ENCODE results near the gene ANKS1B.

Gene ANKS1B

GRCh38 chr12:99959549-99960170 lies 25.1 kb downstream of the ANKS1B start:
- no peak for FAIRE-seq

- FAIRE-seq: no peak
These were observed 26.8 kb downstream of the ANKS1B start for GRCh38 chr12:99957866-99958466.

DNA sequence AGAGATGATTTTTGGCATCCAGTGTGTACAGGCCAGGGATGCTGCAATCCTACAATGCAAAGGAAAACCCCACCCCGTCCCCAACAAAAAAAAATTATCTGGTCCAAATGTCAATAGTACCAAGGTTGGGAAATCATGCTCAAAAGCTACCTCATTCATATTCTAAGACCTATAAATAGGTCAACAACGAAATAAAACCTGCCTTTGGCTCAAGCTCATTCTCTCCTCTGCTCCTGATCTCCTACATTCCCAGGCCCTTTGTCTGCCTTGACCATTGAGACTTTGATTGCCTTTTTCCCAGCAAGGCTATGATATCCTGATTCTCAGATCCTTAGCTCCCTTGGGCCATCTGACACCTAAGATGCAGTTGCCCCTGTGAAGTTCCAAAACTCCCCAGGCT lies 30.0 kb downstream of the ANKS1B start:
- no peak for FAIRE-seq

GRCh38 chr12:99948370-99948769 lies 36.4 kb downstream of the ANKS1B start:
- no peak for FAIRE-seq

DNA sequence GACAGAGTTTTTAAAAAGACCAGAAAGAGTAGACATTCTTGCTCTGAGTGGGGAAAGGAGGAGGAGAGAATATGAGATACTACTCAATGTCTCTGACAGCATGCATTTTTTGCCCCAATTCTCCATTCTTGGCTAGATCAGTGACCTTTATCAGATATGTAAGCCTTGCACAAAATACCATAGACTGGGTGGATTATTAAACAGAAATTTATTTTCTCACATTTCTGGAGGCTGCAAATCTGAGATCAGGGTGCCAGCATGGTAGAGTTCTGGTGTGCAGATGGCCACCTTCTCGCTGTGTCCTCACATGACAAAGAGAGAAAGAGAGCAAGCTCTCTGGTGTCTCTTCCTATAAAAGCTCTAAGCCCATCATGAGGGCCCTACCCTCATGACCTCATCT lies 38.6 kb downstream of the ANKS1B start:
- FAIRE-seq: no peak

DNA sequence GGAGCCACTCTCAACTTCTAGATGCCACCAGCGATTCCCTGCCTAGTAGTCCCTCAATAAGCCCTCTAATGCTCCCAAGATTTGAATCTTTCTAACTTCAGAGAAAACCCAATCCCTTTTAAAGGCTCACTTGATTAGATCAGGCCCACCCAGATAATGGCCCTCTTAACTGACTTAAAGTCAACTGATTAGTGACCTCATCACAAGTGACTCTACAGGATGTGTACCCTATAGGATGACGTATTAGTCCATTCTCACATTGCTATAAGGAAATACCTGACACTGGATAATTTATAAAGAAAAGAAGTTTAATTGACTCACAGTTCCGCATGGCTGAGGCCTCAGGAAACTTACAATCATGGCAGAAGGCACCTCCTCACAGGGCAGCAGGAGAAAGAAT lies 49.1 kb downstream of the ANKS1B start:
- FAIRE-seq: no peak

DNA sequence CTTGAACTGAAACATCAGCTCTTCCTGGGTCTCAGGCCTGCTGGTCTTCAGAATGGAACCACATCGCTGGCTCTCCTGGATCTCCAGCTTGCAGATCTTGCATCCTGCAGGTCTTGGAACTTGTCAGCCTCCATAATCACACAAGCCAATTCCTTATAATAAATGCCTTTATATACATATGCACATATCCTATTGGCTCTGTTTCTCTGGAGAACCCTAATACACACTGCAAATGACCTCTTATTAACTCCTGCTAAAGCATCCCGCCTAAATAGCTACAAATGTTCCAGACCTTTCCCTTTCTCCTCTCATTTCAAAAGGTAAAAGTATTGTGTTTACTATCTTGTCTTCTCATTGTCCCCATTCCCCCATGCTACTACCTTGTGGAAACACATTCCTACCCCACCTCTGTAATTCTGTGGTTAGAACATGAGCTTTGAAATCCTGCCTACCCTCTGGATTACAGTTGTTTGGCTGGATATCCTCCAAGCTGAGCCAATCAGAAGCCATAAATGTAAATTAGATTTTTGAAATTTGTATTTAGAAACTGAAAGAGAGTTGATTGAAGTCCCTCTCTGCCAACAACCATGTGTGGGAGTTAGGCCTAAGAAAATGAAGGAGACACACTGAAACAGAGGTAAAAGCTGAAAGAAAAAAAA lies 58.1 kb downstream of the ANKS1B start:
- FAIRE-seq: no peak

DNA sequence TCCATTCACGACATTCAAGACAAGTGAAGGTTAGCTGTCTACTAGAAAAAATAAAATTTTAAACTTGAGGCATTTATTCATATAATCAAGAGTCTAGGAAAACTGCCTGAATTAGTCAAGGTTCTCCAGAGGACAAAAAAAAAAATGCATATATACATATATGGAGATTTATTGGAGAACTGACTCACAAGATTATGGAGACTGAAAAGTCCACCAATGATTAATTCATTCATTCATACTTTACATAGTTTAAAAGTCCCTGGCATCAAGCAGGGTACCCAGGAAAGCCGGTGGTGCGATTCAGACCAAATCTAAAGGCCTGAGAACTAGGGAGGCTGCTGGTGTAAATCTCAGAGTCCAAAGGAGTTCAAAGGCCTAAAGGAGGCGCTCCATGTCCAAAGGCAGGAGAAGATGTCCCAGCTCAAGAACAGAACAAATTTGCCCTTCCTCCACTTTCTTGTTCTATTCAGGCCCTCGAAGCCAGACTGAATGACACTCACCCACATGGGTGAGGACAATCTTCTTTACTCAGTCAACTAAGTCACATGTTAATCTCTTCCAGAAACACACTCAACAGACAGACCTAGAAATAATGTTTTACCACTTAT lies 64.3 kb downstream of the ANKS1B start:
- FAIRE-seq: no peak

- FAIRE-seq: no peak
These were observed 66.9 kb downstream of the ANKS1B start for GRCh38 chr12:99917711-99918402.

- no peak for FAIRE-seq
These were observed 68.2 kb downstream of the ANKS1B start for GRCh38 chr12:99916555-99916954.

- no peak for FAIRE-seq
These were observed 69.3 kb downstream of the ANKS1B start for GRCh38 chr12:99915251-99916082.

- FAIRE-seq: no peak
These were observed 70.5 kb downstream of the ANKS1B start for GRCh38 chr12:99914206-99914605.

- FAIRE-seq: no peak
These were observed 72.8 kb downstream of the ANKS1B start for GRCh38 chr12:99911967-99912366.

DNA sequence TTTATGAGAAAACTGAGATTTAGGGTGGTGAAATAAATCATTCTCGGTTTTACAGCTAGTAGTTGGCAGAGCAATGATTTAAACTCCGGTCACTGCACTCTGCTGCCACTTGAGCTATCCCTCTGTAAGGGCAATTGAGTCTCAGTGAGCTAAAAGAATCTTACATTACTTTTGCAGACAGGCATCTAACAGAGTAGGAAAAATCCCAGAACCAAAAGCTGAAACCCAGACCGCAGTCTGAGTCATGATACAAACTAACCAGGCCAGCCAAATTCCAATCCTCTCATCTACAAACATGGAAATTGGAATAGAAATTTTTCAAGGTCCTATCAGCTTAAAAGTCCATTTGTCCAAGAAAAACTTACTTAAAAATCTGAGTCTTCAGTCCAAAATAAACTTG lies 73.7 kb downstream of the ANKS1B start:
- FAIRE-seq: no peak

- FAIRE-seq: no peak
These were observed 74.4 kb downstream of the ANKS1B start for GRCh38 chr12:99910342-99910741.

DNA sequence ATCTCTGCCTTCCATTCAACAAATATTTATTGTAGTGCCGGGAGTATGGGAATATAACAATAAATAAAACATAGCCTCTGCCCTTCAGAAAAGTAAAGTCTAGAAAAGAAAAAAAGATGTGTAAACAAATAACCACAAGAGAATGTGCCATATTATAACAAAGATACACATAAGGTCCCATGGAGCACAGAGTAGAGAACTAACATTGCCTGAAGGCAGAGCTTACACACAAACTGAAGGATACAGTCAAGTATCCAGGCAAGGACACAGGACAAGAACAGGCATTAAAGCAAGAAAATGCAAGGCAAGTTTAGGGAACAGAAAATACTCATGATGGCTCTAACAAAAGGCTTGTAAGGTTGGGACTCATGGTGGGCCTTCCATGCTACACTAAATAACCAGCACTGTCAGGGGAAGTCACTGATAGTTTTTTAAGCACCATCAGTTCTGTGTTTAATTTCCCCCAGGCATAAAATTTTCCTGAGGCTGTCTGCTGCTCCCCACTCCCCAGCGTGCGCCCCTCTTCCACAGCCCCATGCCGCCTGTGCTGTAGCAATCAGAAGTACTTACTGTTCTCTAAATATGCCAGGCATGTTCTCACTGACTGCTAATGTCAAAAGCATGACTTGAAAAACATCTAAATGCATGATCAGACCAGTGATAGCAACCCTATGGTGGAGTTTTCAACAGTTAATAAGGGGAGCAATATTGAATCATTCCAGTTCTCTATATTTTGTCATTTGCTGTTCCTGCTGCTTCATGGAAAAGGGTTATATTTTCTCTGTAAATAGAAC lies 77.8 kb downstream of the ANKS1B start:
- no peak for FAIRE-seq

- no peak for FAIRE-seq
These were observed 83.6 kb downstream of the ANKS1B start for GRCh38 chr12:99901181-99901580.

GRCh38 chr12:99898645-99899044 lies 86.1 kb downstream of the ANKS1B start:
- FAIRE-seq: no peak

GRCh38 chr12:99879439-99879838 lies 105.3 kb downstream of the ANKS1B start:
- FAIRE-seq: no peak

DNA sequence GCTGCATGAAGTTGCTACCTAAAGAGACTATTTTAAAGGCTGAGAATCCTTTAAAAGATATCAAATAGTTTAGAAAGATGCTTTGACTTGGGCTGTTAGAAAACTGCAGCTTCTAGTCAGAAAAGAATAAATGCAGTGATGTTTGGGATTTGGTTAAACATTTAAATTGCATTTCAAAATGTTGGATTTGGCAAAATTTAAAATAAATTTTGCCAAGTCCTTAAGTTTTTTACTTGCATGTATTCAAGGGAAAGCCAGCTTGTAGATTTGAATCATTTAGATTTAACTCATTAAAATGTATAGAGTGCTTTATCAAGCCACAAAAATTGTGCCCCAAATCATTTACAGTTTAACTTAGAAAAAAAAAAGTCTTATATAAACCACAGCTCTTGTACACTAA lies 109.7 kb downstream of the ANKS1B start:
- FAIRE-seq: no peak

DNA sequence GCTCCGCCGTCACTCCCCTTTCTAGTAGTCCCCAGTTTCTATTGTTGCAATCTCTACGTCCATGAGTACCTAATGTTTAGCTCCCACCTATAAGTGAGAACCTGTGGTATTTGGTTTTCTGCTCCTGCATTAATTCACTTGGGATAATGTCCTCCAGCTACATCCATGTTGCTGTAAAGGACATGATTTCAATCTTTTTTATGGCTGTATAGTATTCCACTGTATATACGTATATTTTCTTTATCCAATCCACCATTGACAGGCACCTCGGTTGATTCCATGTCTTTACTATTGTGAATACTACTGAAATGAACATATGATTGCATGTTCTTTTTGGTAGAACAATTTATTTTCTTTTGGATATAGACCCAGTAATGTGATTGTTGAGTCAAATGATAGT lies 114.7 kb downstream of the ANKS1B start:
- FAIRE-seq: no peak

GRCh38 chr12:99861731-99862130 lies 123.0 kb downstream of the ANKS1B start:
- no peak for FAIRE-seq
